Endothelial cell of umbilical vein (primary cell): ENCODE data around the gene EPB41L1.

Source experiments
- CTCF ChIP-seq, 2 donors: IDR thresholded peaks; 1 replicate in 1 of 2; 2 replicates in 1 of 2; pipeline ENCODE4 v1.5.1; 2011; ENCODE audit warnings: low read length in 2 of 2, mild to moderate bottlenecking in 2 of 2, moderate library complexity in 2 of 2, control low read depth in 1 of 2, inconsistent platforms in 1 of 2, low read depth in 1 of 2; ENCODE audit not compliant: insufficient read depth in 1 of 2; ENCODE audit errors: extremely low read depth in 1 of 2
- EZH2 ChIP-seq: IDR thresholded peaks from 2 replicates; pipeline ENCODE4 v1.6.1; 2012; ENCODE audit warnings: borderline replicate concordance, low read depth, mild to moderate bottlenecking, moderate library complexity, low read length, inconsistent platforms; ENCODE audit not compliant: severe bottlenecking
- GATA2 ChIP-seq: IDR thresholded peaks from 2 replicates; pipeline ENCODE4 v1.7.0; 2011; ENCODE audit warnings: low read depth, mild to moderate bottlenecking, moderate library complexity, mixed read lengths, low read length; ENCODE audit not compliant: insufficient read length, insufficient read depth
- JUN ChIP-seq: IDR thresholded peaks from 2 replicates; pipeline ENCODE4 v1.6.1; 2011; ENCODE audit warnings: borderline replicate concordance, low read depth; ENCODE audit not compliant: insufficient read length, insufficient read depth
- MYC ChIP-seq: IDR thresholded peaks from one replicate; pipeline ENCODE4 v1.6.1; 2011; ENCODE audit warnings: mild to moderate bottlenecking, low read depth, low read length
- POLR2A ChIP-seq: IDR thresholded peaks from 2 replicates; pipeline ENCODE4 v1.6.1; 2012; ENCODE audit warnings: low read depth, mild to moderate bottlenecking, control low read depth, low read length
- POLR2AphosphoS5 ChIP-seq: IDR thresholded peaks from 2 replicates; pipeline ENCODE4 v1.6.1; 2012; ENCODE audit warnings: low read depth, mild to moderate bottlenecking, control low read depth, low read length, moderate library complexity; ENCODE audit not compliant: insufficient read depth
- TF ChIP-seq, protein P1 (sequence below): IDR thresholded peaks from 2 replicates; pipeline ENCODE4 v1.6.1; 2011; ENCODE audit not compliant: insufficient read depth, insufficient read length

DNA sequence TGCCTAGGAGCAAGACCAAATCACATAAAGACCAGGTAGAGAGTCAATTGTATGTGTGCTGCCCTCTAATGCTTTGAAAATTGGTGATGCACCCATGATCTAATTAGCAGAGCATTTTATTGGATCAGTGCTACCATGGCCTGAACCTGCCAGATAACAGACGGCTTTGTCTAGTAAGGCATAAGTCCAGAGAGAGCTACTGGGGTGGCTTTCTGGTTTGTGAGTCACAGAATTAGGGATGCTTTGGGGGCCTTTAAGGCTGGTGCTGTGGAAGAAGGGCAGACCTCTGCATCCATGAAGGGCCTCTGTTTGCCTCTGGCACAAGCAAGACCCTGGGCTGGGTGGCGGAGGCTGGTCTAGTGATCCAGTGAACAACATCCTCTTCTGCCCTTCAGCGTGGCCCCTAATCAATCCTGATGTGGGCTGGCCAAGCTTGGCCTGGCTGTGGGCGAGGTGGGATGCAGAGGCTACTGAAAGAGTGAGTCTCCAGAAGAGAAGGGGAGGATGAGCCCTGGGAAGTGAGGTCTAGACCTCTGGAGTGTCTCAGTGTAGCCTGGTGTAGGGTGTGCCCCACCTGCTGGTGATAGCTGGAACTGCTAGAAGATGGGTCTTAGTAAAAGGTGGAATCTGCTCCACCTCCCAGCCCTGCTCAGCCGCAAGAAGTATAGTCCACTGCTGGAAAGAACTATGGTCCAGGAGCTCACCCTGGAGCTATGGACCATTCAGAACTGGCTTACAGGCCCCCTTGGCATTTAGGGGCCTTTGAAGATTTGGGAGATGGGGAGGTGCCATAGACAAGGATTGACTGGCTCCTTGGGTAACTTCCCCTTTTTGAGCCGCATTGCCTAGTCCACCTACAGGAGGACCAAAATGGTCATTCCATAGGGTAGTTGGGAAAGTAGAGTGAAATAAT, 45.1 kb downstream of the EPB41L1 start:
- TF ChIP-seq CTCF (IDR thresholded peaks at IDR 0.05; ENCODE audit: extremely low read depth in 1 of 2, insufficient read depth in 1 of 2, low read depth in 1 of 2, low read length in 2 of 2) (peak; percentile 86 to 91), POLR2A (no peak), MYC (no peak), EZH2 (no peak), POLR2AphosphoS5 (no peak), JUN (no peak), GATA2 (no peak)
- TF ChIP-seq, protein P1, sequence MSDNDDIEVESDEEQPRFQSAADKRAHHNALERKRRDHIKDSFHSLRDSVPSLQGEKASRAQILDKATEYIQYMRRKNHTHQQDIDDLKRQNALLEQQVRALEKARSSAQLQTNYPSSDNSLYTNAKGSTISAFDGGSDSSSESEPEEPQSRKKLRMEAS: no peak
